Tibial nerve (tissue), 4 donors: ENCODE measurements around the gene PLOD3. TPM values are rescaled to one million over a fixed set of nuclear protein-coding genes. Genes with fewer than 3 reads are reported as not detected.

ENCODE experiments used
- DNase-seq, 2 donors: peaks; one replicate each; pipeline ENCODE4 v3.0.0-alpha.2; 2019; ENCODE audit warnings: low spot score in 2 of 2
- H3K27ac ChIP-seq, 4 donors: fragments of 200-600 bp; sonication (generic) in 3 of 4; one replicate each; pipeline ENCODE4 v1.5.1; 2017 to 2019; ENCODE audit warnings: mild to moderate bottlenecking in 1 of 4
- H3K27me3 ChIP-seq, 2 donors: fragments of 200-600 bp; sonication (generic) in 1 of 2; one replicate each; pipeline versions ENCODE4 v1.5.1 to v1.6.0; 2017 to 2019
- H3K36me3 ChIP-seq, 3 donors: fragments of 200-600 bp; sonication (generic); one replicate each; pipeline ENCODE4 v1.5.1; 2018 to 2019
- H3K4me1 ChIP-seq, 4 donors: fragments of 200-600 bp; sonication (generic) in 3 of 4; one replicate each; pipeline ENCODE4 v1.5.1; 2017 to 2019
- H3K4me3 ChIP-seq, 4 donors: fragments of 200-600 bp; sonication (generic) in 3 of 4; one replicate each; pipeline ENCODE4 v1.5.1; 2017 to 2019; ENCODE audit warnings: mild to moderate bottlenecking in 1 of 4, moderate library complexity in 1 of 4
- H3K9me3 ChIP-seq, 4 donors: fragments of 200-600 bp; sonication (generic) in 3 of 4; one replicate each; pipeline ENCODE4 v1.5.1; 2017 to 2019
- EP300 ChIP-seq, 2 donors: sonication (generic); formaldehyde crosslinking; IDR thresholded peaks; one replicate each; pipeline ENCODE4 v1.6.1; 2017; ENCODE audit warnings: antibody characterized with exemption in 2 of 2, mild to moderate bottlenecking in 1 of 2
- POLR2A ChIP-seq, 2 donors: fragments of 450-650 bp; IDR thresholded peaks; one replicate each; pipeline ENCODE4 v1.6.1; 2017; ENCODE audit warnings: antibody characterized with exemption in 2 of 2, mild to moderate bottlenecking in 2 of 2, moderate library complexity in 2 of 2
- WGBS, 2 donors: methylation state at CpG; one replicate each; pipeline ENCODE4 v1.1.5; 2018; 5-methylcytosine and 5-hydroxymethylcytosine counted together
- total RNA-seq, 4 donors: library from RNA; depleted of rRNA; stranded (reverse); fragments of >200 nt; gene quantifications; one replicate each; pipeline ENCODE4 v1.1.0, GENCODE V29; 2016
- TF ChIP-seq, protein P1 (sequence below), 5 experiments: fragments of 200-600 bp in 3 of 5; fragments of 450-650 bp in 2 of 5; sonication (generic) in 3 of 5; IDR thresholded peaks; one replicate each; pipeline ENCODE4 v1.5.1; 2016 to 2019; ENCODE audit warnings: antibody characterized with exemption in 5 of 5, mild to moderate bottlenecking in 3 of 5, moderate library complexity in 2 of 5

Gene PLOD3
- total RNA-seq, 4 donors from 2014 or later = 42.8 to 82.2 (median 57.8) TPM

DNA sequence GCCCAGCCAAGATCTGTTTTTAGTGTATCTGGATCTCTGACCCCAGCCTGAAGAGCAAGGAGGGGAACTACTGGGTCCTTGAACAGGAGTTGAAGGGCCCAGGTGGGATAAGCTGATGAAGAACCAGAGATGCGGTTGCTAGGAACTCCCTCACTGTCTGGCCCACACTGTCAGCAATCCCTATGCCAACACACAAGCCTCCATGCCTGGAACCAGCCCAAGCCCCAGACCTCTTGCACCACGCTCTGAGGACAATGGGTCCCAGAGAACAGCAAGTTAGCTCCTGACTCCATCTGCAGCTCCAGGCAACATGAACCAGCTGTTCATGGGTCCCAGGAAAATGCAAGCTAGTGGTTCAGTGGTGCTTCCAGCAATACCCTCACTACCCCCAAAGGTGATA lies 39.7 kb downstream of the PLOD3 start:
- Histone ChIP-seq H3K27ac (no peak overlapping the region), H3K27me3 (peaks cover 0 to 96% of the 10 kb centered on the region in 2 donors), H3K36me3 (no peaks in the 10 kb centered on the region), H3K4me1 (peaks cover 0 to 39% (median 17%) of the 10 kb centered on the region in 4 donors), H3K4me3 (no peak overlapping the region), H3K9me3 (no peaks in the 10 kb centered on the region)
- WGBS, 2 donors = 59 to 70% methylated on average over 2 of the region's 2 CpGs
- TF ChIP-seq, protein P1, sequence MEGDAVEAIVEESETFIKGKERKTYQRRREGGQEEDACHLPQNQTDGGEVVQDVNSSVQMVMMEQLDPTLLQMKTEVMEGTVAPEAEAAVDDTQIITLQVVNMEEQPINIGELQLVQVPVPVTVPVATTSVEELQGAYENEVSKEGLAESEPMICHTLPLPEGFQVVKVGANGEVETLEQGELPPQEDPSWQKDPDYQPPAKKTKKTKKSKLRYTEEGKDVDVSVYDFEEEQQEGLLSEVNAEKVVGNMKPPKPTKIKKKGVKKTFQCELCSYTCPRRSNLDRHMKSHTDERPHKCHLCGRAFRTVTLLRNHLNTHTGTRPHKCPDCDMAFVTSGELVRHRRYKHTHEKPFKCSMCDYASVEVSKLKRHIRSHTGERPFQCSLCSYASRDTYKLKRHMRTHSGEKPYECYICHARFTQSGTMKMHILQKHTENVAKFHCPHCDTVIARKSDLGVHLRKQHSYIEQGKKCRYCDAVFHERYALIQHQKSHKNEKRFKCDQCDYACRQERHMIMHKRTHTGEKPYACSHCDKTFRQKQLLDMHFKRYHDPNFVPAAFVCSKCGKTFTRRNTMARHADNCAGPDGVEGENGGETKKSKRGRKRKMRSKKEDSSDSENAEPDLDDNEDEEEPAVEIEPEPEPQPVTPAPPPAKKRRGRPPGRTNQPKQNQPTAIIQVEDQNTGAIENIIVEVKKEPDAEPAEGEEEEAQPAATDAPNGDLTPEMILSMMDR (IDR thresholded peaks at IDR 0.05) = no peak
- TF ChIP-seq POLR2A (IDR thresholded peaks at IDR 0.05) = no peak
- TF ChIP-seq EP300 (IDR thresholded peaks at IDR 0.05) = no peak
- DNase-seq = no peak

DNA sequence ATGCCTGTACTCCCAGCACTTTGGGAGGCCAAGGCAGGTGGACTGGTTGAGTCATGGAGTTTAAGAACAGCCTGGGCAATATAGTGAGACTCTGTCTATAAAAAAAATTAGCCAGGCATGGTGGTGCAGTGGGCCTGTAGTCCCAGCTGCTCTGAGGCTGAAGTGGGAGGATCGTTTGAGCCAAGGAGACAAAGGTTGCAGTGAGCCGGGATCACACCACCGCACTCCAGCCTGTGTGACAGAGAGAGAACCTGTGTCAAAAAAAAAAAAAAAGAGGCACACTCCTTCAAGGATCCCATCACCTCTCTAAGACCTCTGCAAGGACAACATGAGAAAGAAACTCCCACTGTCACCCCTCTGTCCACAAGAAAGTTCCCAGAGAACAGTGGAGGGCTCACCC lies 41.7 kb downstream of the PLOD3 start:
- H3K4me1 ChIP-seq = peaks cover 0 to 54% (median 26%) of the 10 kb centered on the region in 4 donors
- H3K4me3 ChIP-seq = no peak overlapping the region
- H3K27ac ChIP-seq = no peak overlapping the region
- peaks cover 3 to 100% of the 10 kb centered on the region in 2 donors for H3K27me3 ChIP-seq
- no peak for DNase-seq
- H3K36me3 ChIP-seq = no peaks in the 10 kb centered on the region
- WGBS, 2 donors = 22 to 37% methylated on average over 3 of the region's 3 CpGs
- no peaks in the 10 kb centered on the region for H3K9me3 ChIP-seq
- TF ChIP-seq, protein P1 (IDR thresholded peaks at IDR 0.05) = no peak
- TF ChIP-seq EP300 (IDR thresholded peaks at IDR 0.05) = no peak
- TF ChIP-seq POLR2A (IDR thresholded peaks at IDR 0.05) = no peak

DNA sequence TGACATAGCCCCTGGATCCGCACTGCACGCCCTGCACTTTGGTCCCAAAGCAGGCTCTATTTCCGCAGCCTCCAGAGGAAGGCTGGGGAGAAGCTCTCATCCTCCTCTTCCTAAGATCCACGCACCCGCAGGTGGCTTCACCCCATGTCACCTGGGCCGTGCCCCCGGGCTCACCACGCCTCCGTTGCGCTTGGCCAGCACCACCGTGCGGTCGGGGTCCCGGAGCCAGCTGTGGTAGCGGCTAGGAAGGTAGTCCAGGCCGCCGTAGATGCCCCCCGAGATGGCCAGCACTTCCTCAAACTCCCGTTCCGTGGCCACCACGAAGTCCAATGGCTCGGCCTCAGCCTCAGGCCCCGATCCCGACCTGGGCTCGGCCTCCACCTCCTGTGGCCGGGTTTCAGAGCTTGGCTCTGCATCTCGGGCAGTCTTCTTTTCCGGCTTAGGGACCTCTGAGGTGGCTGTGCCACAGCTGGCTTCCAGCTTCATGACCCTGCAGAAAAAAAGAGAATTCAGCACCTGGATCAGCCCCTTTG lies 43.0 kb downstream of the PLOD3 start:
- WGBS, 2 donors = 5 to 9% methylated on average over 15 to 24 of the region's 28 CpGs
- TF ChIP-seq, protein P1 (IDR thresholded peaks at IDR 0.05) = no peak
- TF ChIP-seq POLR2A (IDR thresholded peaks at IDR 0.05) = no peak
- no peak for TF ChIP-seq EP300 (IDR thresholded peaks at IDR 0.05)
- Histone ChIP-seq H3K27me3 (peaks cover 3 to 100% of the 10 kb centered on the region in 2 donors), H3K36me3 (no peaks in the 10 kb centered on the region), H3K4me3 (no peak overlapping the region), H3K4me1 (peaks cover 0 to 53% (median 28%) of the 10 kb centered on the region in 4 donors), H3K27ac (no peak overlapping the region), H3K9me3 (no peaks in the 10 kb centered on the region)
- DNase-seq = no peak

DNA sequence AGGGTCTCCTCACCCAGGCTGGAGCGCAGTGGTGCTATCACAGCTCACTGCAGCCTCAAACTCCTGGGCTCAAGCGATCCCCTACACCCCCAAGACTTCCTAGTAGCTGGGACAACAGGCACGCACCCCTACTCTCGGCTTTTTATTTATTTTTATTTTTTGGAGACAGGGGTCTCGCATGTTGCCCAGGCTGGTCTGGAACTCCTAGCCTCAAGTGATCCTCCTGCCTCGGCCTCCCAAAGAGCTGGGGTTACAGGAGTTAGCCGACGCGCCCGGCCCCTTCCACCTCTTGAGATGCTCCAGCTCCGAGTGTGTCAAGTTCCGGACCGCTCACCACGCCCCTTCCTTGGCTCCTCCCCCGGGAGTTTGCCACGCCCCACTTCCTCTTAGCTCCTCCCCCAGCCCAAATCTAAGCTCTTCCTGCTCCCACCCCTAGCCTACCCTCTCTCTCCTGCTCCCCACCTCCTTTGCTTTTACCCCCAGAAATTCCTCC lies 43.6 kb downstream of the PLOD3 start:
- Histone ChIP-seq H3K27me3 (peaks cover 3 to 100% of the 10 kb centered on the region in 2 donors), H3K4me1 (peaks cover 0 to 52% (median 27%) of the 10 kb centered on the region in 4 donors), H3K36me3 (no peaks in the 10 kb centered on the region), H3K9me3 (no peaks in the 10 kb centered on the region), H3K4me3 (peak overlapping the region in 1 of 4 donors; percentile 34), H3K27ac (no peak overlapping the region)
- TF ChIP-seq, protein P1 (IDR thresholded peaks at IDR 0.05) = no peak
- TF ChIP-seq EP300 (IDR thresholded peaks at IDR 0.05) (no peak), POLR2A (IDR thresholded peaks at IDR 0.05) (no peak)
- WGBS, 2 donors = 5 to 9% methylated on average over 16 of the region's 16 CpGs
- DNase-seq = no peak

DNA sequence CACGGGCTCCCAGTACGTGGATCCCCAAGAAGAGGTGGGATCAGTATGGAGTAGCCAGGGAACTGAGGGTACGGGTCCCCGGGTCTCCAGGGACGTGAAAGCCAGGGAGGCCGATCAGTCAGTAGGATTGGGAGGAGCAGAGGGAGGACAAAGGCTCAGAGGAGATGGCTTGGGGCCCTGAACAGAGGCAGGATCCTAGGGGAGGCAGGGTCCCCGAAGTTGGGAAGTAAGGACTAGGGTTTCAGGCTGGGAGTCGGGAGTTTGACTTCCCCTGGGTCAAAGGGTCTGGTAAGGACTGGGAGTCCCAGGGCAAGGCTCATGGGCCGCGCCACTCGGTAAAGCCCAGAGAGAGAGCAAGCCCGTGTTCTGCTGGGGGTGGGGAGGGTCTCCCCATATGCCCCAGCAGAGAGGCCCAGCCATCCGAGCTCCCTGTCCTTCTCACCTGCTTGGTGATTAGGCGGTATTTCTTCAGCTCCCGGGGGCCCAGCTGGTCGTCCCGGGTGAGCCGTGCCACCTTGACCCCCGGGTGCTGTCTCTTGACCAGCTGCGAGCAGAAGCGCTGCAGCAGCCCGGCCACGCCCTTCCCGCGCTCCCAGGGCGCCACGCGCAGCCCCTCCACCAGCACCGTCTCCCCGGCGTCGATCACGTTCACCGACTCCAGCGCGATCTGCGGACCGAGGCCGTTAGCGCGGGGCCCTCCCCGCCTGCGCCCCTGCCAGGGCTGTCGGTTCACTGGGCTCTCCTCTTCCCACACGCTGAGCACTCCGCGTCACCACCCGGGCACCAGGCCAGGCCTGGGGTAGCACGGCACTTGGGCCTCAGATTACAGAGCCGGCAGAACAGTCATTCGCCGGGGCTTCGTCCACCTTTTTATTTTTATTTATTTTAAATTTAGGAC lies 44.3 kb downstream of the PLOD3 start:
- TF ChIP-seq POLR2A (IDR thresholded peaks at IDR 0.05) = no peak
- no peak for TF ChIP-seq EP300 (IDR thresholded peaks at IDR 0.05)
- TF ChIP-seq, protein P1 (IDR thresholded peaks at IDR 0.05) = no peak
- Histone ChIP-seq H3K4me3 (peak overlapping the region in 1 of 4 donors; percentile 34), H3K4me1 (peaks cover 0 to 51% (median 27%) of the 10 kb centered on the region in 4 donors)

More for the DNA sequence above, 44.3 kb downstream of the PLOD3 start:
- no peak for DNase-seq
- 1% methylated on average over 31 to 49 of the region's 53 CpGs for WGBS, 2 donors
- Histone ChIP-seq H3K27me3 (peaks cover 3 to 100% of the 10 kb centered on the region in 2 donors), H3K27ac (no peak overlapping the region), H3K9me3 (no peaks in the 10 kb centered on the region), H3K36me3 (no peaks in the 10 kb centered on the region)
